ENCODE data around the gene ZNF491. TPM values are rescaled to one million over a fixed set of nuclear protein-coding genes. Genes with fewer than 3 reads are reported as not detected.

Gene ZNF491
- total and polyA plus RNA-seq, 9 of the 15 experiments (the other 6 are each of a cell fraction or from before 2014, with no cell fraction given) = 0.19 to 0.95 (median 0.39) TPM; not detected in 1

GRCh38 chr19:11787536-11787935 lies 10.8 kb upstream of the ZNF491 start:
- no peaks in the 10 kb centered on the region for H3K4me1 ChIP-seq (replicated peaks in 1 of 2; ENCODE audit: control insufficient read depth in 2 of 2, insufficient read depth in 2 of 2, low read length in 2 of 2)
- H3K9me3 ChIP-seq (replicated peaks; ENCODE audit: control insufficient read depth, insufficient read depth, low read depth, low read length) = peaks cover 13% of the 10 kb centered on the region
- CTCF ChIA-PET (ENCODE audit: low intra/inter-chr PET ratio) = no interaction called here
- H3K4me3 ChIP-seq = no peak overlapping the region
- BruUV-seq (replicated peaks) = no TSS peak
- no peak for ATAC-seq
- no peaks in the 10 kb centered on the region for H3K79me2 ChIP-seq (ENCODE audit: control insufficient read depth, insufficient read depth, low read length)
- DNase-seq (ENCODE audit: extremely low read depth in 1 of 4, low spot score in 3 of 4) = no peak
- H3K9me1 ChIP-seq (ENCODE audit: control insufficient read depth, insufficient read depth, low read length) = no peaks in the 10 kb centered on the region
- in situ Hi-C loops (cut with MboI) (no loop called here), intact Hi-C loops (cut with micrococcal nuclease) (no loop called here)
- FAIRE-seq = no peak
- no peak for TF ChIP-seq HBP1 (CRISPR knock-in tag; IDR thresholded peaks at IDR 0.05)
- H4K20me1 ChIP-seq (replicated peaks; ENCODE audit: control insufficient read depth, insufficient read depth, low read length) = no peaks in the 10 kb centered on the region
- POLR2A ChIA-PET = no interaction called here
- no peak overlapping the region for H3K4me2 ChIP-seq (ENCODE audit: insufficient read depth, low read length)
- no peaks in the 10 kb centered on the region for H3K27me3 ChIP-seq (ENCODE audit: control insufficient read depth in 2 of 2, insufficient read depth in 2 of 2, low read length in 2 of 2)
- peaks cover 2% of the 10 kb centered on the region; the same call in 1 of the 3 replicates for H3K36me3 ChIP-seq (ENCODE audit: control insufficient read depth, insufficient read depth, low read length)
- H2AFZ ChIP-seq (ENCODE audit: low read depth, low read length) = no peak overlapping the region
- no peak overlapping the region for H3K27ac ChIP-seq (ENCODE audit: extremely low read depth, low read depth, low read length)
- H3K9ac ChIP-seq (ENCODE audit: insufficient read depth in 1 of 2, low read depth in 2 of 2, low read length in 2 of 2) = no peak overlapping the region
- WGBS (ENCODE audit: insufficient coverage, low coverage, missing lambda C conversion rate) = 53% methylated on average over 3 of the region's 3 CpGs

- DNase-seq (ENCODE audit: extremely low read depth in 1 of 4, low spot score in 3 of 4) = no peak
- POLR2A ChIA-PET = no interaction called here
- no peak overlapping the region for H3K4me2 ChIP-seq (ENCODE audit: insufficient read depth, low read length)
- no peaks in the 10 kb centered on the region for H3K9me1 ChIP-seq (ENCODE audit: control insufficient read depth, insufficient read depth, low read length)
- H3K79me2 ChIP-seq (ENCODE audit: control insufficient read depth, insufficient read depth, low read length) = no peaks in the 10 kb centered on the region
- no peaks in the 10 kb centered on the region for H3K36me3 ChIP-seq (ENCODE audit: control insufficient read depth, insufficient read depth, low read length)
- TF ChIP-seq HNRNPUL1 (IDR thresholded peaks at IDR 0.05; ENCODE audit: low read length) = no peak
- TF ChIP-seq ZNF512 (tag; IDR thresholded peaks at IDR 0.05) = peak; percentile 38; the same call in 1 of the 2 replicates
- in situ Hi-C loops (cut with MboI) (loop anchor here (10.0 kb wide), 1 partner anchor 352 kb away; the partner anchor contains the start of gene ZNF20), intact Hi-C loops (cut with micrococcal nuclease) (loop anchor here (10.0 kb wide), 1 partner anchor 62 kb away; no protein-coding TSS in a partner anchor)
- no peak overlapping the region for H3K27ac ChIP-seq (ENCODE audit: extremely low read depth, low read depth, low read length)
- peaks cover 7% of the 10 kb centered on the region; the same call in 1 of the 2 replicates for H3K9me3 ChIP-seq (replicated peaks; ENCODE audit: control insufficient read depth, insufficient read depth, low read depth, low read length)
- H4K20me1 ChIP-seq (replicated peaks; ENCODE audit: control insufficient read depth, insufficient read depth, low read length) = no peaks in the 10 kb centered on the region
- H3K9ac ChIP-seq (ENCODE audit: insufficient read depth in 1 of 2, low read depth in 2 of 2, low read length in 2 of 2) = no peak overlapping the region
- CTCF ChIA-PET (ENCODE audit: low intra/inter-chr PET ratio) = no interaction called here
- H3K4me1 ChIP-seq (replicated peaks in 1 of 2; ENCODE audit: control insufficient read depth in 2 of 2, insufficient read depth in 2 of 2, low read length in 2 of 2) = peaks cover 3 to 8% of the 10 kb centered on the region in 2 experiments; a peak in 3 of 5 replicates
- no peaks in the 10 kb centered on the region for H3K27me3 ChIP-seq (ENCODE audit: control insufficient read depth in 2 of 2, insufficient read depth in 2 of 2, low read length in 2 of 2)
- no TSS peak for BruUV-seq (replicated peaks)
- no peak overlapping the region for H3K4me3 ChIP-seq
- no peak overlapping the region for H2AFZ ChIP-seq (ENCODE audit: low read depth, low read length)
- no peak for ATAC-seq
- FAIRE-seq = no peak
Measured at GRCh38 chr19:11792942-11793341, 5.4 kb upstream of the ZNF491 start.

All from K562 (cell line).